NCI-H526 (cell line): ENCODE results near the gene LRIT3.

Experiments used
- DNase-seq, 2 experiments: peaks; one replicate each; lab custom pipeline; 2025; lab: John Stamatoyannopoulos, UW

LRIT3 gene

DNA sequence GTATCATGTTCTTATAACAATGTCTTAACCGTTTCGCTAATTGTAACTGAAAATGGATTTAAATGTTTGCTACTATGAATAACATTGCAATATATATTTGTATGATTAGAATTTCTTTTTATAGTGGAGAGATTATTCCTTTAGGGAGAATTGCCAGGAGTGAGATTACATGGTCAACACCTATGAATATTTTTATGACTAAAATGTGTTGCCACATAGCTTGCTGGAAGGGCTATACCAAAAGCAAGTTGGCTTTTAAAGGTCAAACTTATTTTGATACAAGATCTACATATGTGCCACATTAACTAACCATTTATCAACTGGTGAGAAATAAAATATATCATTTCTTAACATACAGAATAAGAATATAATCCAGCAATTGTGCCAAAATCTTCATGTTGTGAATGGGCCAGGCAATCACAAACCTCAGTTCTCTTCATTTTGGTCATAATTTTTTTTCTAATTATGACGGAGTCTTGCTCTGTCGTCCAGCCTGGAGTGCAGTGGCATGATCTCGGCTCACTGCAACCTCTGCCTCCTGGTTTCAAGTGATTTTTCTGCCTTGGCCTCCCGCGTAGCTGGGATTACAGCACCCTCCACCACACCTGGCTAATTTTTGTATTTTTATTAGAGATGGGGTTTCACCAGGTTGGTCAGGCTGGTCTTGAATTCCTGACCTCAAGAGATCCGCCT lies 54.8 kb downstream of the LRIT3 start:
- no peak for DNase-seq

DNA sequence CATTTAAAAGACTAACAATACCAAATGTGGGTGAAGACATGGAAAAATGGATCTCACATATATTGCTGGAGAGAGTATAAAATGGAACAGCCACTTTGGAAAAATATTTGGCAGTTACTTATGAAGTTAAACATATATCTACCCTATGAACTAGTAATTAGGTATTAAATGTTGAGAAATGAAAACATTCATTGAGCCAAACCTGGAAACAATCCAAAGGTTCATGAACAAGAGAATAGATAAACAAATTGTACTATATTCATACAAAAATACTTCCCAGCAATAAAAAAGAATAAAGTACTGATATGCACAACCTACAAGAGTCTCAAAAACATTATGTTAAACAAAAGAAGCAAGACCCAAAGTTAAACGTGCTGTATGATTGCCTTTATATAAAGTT lies 60.8 kb downstream of the LRIT3 start:
- no peak for DNase-seq

- DNase-seq = no peak
These were observed 62.3 kb downstream of the LRIT3 start for GRCh38 chr4:109910256-109910655.

DNA sequence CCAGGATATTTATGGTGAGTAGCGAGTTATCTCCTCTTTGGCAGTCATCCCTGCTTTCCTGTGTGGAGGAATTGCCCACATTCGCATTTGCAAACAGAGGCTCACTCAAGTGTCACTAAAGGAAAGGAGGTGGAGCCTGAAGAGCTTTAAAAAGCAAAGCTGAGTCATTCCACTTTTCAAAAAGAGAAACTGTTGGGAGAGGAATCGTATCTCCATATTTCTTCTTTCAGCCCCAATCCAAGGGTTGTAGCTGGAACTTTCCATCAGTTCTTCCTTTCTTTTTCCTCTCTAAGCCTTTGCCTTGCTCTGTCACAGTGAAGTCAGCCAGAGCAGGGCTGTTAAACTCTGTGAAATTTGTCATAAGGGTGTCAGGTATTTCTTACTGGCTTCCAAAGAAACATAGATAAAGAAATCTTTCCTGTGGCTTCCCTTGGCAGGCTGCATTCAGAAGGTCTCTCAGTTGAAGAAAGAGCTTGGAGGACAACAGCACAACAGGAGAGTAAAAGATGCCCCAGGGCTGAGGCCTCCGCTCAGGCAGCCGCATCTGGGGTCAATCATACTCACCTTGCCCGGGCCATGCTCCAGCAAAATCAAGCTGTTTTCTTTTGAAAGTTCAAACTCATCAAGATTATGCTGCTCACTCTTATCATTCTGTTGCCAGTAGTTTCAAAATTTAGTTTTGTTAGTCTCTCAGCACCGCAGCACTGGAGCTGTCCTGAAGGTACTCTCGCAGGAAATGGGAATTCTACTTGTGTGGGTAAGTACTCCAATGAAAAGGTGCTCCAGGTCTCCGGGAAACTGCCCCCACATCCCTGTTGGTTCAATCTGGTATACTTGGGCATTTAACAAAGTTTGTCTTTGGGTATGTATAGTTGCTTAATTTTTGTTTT lies 65.0 kb downstream of the LRIT3 start, which contains the start of gene EGF:
EGF (plus strand) TSS at position 178 of the 890 bp plus-strand sequence; CDS start at position 631, 453 bp downstream.
- DNase-seq = no peak

DNA sequence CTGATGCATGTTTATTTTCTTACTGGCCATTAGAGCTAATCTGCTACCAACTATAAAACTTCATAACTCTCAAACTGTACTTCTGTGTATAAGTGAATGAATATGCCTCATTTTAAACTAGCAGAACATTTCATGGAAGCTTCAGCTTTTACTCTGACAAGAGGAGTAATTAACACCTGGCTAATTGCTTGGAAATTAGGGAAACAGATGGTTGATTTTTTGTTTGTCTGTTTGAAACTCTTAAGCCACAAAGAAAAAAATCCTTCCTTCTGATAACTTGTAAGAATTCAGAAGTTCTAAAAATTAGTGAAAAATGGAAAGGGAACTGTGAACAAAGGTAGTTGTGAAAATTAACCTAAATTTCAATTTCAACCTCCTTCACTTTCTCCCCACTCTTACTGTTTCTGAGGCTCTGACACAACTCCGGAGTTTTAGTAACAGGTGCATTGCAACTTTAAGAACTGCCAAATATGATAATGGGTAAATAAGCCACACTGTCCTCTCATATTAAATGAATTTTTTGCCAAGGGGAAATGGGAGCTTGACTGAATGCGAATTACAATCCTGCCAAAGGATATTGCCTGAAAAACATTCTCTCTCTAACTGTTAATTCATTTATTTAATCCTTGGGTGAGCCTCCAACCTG lies 65.8 kb downstream of the LRIT3 start:
- DNase-seq = no peak

GRCh38 chr4:109914322-109914721 lies 66.4 kb downstream of the LRIT3 start:
- DNase-seq = no peak

DNA sequence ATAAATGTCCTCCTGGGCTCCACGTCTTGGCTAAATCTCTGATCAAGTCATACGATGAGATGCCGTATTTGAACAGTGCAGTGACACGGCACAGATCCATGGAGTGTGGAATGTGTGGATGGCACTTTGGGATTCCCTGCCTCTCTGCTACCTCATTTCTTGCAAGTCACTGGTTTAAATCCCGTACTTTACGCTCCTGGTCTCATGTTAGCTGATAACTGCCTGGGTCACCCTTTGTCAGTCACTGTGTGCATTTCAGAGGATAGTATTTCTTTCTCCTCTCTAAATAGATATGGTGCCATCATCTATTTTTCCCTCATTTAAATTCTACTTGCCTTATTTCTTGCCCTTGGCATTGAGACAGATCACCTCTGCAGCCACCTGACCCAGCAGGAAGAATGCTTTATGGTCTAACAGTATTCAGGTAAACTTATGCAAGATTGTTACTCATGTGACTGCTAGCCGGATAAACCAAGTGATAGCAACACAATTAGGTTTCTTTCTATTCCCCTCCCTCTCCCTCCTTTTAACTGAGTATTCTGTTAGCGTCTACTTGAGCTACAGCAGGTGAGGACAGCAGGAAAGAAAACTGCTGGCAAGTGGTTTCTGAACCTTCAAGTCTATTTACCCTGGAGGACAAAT lies 67.6 kb downstream of the LRIT3 start:
- DNase-seq = no peak

DNA sequence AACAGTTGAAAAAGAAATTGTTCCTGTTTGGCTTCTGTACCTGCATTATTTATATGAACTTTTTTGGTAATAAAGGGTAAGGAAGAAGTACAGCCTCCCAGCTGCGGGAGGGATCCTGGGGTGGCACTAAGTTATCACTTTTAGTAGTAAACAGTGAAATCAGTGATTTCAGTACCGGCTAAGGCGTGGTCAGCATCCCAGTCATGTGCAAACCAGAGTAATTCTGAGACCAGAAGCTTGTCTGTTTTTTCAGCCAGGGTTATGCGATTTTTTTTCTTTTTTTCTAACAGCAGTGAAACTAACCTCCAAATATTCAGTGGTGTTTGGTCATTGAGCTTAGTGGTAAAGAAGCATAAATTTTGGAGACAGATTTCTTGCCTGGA lies 68.1 kb downstream of the LRIT3 start:
- no peak for DNase-seq

DNA sequence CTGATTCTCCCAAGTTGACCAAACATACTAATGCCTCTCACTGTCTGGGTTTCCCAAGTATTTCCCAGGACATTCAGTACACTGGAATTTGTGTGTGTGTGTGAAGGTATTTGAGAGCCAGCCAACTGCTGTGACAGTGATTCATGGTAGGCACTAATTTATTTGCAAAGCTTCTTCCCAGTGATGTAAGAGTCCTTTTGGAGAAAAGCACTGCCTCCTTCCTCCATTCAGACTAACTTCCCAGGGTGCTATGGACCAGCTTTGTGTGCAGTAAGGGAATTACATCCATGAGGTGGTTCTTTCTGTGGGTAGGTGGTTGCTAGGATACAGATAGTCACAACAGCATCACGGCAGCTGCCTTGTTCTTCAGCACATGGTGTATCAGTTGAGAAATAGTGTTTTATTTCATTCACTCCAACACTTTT lies 73.5 kb downstream of the LRIT3 start:
- peak in 1 of 2 experiments; percentile 7 for DNase-seq
